Stimulated activated CD8-positive, alpha-beta memory T cell treated with anti-CD3 and anti-CD28 coated beads, Interleukin-7, amount 100 ng/mL, for 48 hours (primary cell): Measurements from ENCODE around the gene SYMPK.
A peak's percentile ranks its signal among the peaks of the same experiment; 100 is the strongest.
"Not testable (repeated sequence)": the region's sequence is repeated elsewhere in the genome, so short reads cannot be mapped to it uniquely, and the experiment has no call there.

Source experiments
- DNase-seq, 2 donors: peaks; one replicate each; pipeline ENCODE4 v3.0.0-alpha.2; 2020; ENCODE audit warnings: low read depth in 1 of 2; ENCODE audit errors: extremely low read depth in 1 of 2

SYMPK gene

GRCh38 chr19:45870798-45871197 is 7.9 kb upstream of the SYMPK start:
- DNase-seq = no peak

GRCh38 chr19:45867241-45867640 is 4.3 kb upstream of the SYMPK start:
- DNase-seq = not testable (repeated sequence)

GRCh38 chr19:45866400-45867176 is 3.6 kb upstream of the SYMPK start:
- DNase-seq = no peak

GRCh38 chr19:45865269-45865948 is 2.5 kb upstream of the SYMPK start:
- no peak for DNase-seq

GRCh38 chr19:45864629-45865082 is 1.7 kb upstream of the SYMPK start:
- DNase-seq = no peak

DNA sequence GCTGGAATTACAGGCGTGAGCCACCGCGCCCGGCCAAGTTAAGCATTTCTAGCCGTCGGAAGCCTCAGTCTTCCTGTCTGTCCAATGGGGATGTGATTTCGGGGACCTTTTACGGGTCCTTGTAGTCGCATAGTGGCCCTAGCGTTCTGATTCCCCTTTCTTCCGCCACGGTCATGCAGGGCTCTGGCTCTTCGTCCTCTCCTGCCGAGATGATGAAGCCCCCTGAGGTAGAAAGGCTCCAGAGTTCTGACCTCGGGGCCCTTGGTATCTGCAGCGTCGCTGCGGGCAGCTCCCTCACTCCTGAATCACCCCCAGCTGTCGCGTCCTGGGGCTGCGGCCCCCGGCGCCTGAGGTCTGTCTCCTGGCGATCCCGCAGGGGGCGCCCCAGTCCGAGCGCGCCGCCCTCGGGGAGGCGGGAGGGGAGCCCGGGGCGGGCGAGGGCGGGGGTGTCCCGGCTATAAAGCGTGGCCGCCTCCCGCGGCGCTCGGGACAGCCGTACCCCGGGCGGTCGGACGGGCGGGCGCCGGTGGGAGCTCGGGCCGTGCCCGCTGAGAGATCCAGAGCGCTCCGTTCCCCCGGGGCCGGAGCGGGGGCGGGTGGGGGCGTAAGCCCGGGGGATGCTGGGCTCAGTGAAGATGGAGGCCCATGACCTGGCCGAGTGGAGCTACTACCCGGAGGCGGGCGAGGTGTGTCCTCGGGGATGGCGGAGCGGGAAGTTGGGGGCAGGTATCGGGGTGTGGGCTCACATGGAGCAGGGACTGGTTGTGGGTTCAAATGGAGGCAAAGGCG is 1.1 kb upstream of the SYMPK start, which contains the start of gene FOXA3:
Gene FOXA3 (plus strand): TSS at position 487 of the 789 bp plus-strand sequence. CDS start 131 bp downstream, at position 618.
- DNase-seq = peak; percentile 30 to 49

DNA sequence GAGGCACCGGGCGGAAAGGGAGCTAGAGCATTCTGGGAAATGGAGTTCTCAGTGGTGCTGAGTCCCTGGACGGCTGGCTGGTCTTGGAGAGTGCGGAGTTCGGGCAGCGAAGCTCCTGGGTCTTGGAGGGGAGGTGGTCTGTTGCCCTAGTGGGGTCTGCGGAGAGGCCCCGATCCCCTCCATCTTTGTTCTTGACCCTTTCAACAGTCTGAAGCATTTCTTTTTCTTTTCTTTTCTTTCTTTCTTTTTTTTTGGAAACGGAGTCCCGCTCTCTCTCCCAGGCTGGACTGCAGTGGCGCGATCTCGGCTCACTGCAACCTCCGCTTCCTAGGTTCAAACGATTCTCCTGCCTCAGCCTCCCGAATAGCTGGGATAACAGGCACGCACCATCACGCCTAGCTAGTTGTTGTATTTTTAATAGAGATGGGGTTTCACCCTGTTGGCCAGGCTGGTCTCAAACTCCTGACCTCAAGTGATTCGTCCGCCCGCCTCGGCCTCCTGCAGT is 440 bp upstream of the SYMPK start:
- DNase-seq = no peak

DNA sequence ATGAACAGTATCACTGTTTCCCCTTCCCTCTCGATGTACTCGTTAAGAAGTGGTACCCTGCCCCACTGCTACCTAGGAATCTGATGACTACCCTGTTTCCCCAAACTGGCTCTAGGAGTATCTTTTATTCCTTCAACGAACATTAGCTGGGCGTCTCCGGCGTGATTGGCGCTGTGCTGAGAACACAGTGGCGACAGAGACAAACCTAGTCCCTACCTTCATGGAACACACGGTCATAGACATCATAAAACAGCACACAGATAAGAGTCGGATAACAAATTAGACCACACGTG is 730 bp downstream of the SYMPK start:
- DNase-seq = no peak

- DNase-seq = no peak
Observed at GRCh38 chr19:45860359-45861259, 2.3 kb downstream of the SYMPK start.

GRCh38 chr19:45854167-45854778 is 8.7 kb downstream of the SYMPK start:
- no peak for DNase-seq

DNA sequence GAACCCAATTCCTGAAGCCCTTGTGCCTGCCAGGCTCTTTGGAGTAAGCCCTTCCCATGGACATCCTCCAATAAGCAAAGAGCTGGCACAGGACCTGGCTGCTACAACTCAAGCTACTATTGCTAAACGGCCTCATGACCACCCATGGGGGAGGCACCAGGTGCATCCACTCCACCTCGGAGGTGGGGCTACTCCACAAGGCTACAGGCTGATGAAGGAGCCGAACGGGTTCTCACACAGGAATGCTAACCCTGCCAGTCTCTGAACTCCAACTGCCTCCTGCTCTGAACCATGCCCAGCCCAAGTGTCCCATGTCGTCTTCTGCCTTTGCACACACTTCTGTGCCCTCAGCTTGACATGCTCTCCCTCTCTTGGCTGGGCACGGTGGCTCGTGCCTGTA is 10.0 kb downstream of the SYMPK start:
- no peak for DNase-seq

- no peak for DNase-seq
Observed at GRCh38 chr19:45852145-45852750, 10.7 kb downstream of the SYMPK start.

DNA sequence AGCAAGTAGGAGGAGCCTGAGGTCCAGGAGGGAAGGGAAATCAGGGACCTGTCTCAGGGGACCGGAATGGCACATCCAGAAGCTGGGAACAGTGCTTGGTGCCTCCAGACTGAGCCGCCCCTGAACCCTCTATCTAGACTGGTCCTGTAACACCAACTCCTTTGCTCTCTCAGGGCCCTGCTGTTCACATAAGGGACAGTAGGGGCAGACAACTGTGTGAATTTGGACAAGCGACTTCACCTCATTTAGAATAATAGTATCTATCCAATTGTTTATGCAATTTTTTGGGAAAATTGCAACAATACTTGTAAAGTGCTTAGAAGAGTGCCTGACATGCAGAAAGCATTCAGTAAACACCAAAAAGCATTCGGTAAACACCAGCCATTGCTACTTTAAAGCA is 14.0 kb downstream of the SYMPK start:
- DNase-seq = no peak

DNA sequence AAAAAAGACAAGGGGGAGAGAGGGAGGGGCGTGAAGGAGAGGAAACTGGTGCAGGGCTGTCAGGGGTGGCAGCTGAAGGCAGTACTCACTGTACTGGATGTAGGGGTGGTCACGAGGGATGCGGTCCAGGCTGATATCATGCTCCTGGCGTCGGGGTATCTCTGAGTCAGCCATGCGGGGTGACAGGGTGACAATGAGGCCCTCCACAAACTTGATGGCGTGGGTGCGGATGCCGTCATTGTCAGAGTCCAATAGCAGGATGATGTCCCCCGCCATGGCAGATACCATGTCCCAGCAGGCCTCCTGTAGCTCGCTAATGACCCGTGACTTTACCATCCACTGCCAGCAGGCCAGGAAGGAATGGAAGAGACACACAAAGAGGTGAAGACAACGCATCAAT is 15.3 kb downstream of the SYMPK start:
- DNase-seq = no peak

GRCh38 chr19:45842198-45842597 is 20.7 kb downstream of the SYMPK start:
- no peak for DNase-seq

DNA sequence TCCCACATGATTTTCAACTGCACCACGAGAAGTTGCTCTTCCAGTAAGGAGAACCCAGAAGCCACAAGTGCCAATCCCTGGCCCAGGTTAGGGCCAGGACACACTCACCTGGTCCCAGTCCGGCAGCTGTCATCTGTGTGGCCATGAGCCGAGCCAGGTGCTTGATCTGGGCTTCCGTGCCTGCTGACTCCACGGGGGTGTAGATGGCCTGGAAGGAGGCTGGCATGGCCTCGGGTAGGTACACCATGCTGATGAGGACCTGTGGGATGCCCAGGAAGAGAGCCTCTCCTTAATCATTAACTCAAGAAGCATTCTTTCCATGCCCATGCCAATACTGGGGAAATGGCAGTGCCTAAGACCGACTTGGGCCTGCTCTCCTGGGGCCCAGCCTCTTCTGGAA is 28.0 kb downstream of the SYMPK start:
- no peak for DNase-seq

DNA sequence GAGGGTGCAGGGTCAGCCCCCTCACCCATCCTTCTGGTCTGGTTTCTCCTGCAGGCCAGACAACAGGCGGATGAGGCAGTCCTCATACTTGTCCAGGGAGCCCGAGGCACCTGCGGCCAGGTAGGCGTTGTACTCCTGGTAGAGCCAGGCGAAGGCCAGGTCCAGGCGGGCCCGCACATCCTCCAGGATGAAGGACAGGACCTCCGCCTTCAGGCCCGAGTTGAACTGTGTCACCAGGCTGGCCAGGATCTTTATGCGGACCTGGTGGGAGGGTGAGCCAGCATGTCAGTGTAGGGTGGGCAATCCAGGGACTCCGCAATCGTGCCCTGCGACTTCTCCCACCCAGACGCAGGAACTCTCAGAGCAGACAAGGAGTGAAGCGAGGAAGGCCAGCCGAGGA is 34.0 kb downstream of the SYMPK start:
- DNase-seq = no peak

DNA sequence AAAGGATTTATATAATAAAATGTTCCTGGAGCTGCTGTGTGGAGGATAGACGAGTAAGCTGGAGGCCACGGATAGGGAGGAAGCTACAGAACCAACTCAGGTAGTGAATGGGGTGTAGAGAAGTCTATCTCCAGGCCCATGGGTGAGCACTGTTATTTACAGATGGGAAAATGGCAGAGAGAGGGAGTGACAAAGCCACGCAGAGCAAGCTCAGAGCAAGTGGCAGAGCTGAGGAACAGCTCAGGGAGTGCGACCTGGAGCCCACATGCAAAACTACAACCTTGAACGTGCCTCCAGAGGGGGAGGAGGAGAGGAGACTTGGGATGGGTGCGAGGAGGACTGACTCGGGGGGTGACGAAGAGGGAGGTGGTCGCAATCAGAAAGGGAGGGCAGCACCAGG is 34.4 kb downstream of the SYMPK start:
- DNase-seq = no peak

DNA sequence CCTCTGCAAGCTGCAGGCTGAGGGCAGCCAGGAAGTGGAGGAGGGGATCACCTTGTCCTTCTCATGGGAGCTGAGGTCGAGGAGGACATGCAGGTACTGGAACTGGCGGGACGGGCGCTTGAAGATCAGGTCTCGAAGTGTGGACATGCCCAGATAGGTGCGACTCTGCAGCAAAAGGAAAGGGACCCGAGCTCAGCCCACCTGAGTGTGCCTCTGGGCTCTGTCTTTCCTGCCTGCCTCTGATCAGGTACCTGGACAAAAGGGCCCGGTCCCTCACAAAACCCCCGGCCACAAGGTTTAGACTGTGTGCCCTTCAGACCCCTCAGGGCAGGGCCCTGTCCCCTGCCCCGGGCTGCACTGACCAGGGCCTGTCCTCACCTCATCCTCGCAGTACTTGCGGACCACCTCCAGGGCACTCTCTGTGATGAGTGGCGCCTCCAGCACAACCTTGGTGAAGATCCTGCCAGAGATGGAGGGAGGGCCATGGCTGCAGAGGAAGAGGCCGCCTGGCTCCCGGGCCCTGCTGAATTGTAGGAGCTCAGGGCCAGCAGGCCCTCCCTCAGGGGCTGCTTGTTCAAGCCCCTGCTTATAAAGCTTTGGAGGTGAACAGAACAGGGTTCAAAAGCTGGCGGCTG is 35.4 kb downstream of the SYMPK start:
- no peak for DNase-seq
